ENCODE measurements around the gene PPCDC.

DNA sequence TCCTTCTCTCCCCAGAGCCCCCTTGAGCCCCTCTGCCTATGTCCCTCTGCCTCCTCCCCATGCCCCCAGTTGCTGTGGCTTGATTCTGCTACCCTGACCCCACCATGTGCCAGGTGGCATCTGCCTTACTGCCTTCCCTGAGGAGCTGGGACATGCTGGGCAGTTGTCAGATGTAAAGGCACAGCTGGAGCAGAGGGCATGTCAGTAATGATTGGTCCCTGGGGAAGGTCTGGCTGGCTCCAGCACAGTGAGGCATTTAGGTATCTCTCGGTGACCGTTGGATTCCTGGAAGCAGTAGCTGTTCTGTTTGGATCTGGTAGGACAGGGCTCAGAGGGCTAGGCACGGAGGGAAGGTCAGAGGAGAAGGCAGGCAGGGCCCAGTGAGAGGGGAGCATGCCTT lies 3.5 kb upstream of the PPCDC start:
- TF ChIP-seq, protein P1, sequence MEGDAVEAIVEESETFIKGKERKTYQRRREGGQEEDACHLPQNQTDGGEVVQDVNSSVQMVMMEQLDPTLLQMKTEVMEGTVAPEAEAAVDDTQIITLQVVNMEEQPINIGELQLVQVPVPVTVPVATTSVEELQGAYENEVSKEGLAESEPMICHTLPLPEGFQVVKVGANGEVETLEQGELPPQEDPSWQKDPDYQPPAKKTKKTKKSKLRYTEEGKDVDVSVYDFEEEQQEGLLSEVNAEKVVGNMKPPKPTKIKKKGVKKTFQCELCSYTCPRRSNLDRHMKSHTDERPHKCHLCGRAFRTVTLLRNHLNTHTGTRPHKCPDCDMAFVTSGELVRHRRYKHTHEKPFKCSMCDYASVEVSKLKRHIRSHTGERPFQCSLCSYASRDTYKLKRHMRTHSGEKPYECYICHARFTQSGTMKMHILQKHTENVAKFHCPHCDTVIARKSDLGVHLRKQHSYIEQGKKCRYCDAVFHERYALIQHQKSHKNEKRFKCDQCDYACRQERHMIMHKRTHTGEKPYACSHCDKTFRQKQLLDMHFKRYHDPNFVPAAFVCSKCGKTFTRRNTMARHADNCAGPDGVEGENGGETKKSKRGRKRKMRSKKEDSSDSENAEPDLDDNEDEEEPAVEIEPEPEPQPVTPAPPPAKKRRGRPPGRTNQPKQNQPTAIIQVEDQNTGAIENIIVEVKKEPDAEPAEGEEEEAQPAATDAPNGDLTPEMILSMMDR (conservative IDR thresholded peaks at IDR 0.05 in 1 of 2, IDR thresholded peaks at IDR 0.05 in 1 of 2; ENCODE audit: extremely low read depth in 1 of 2, insufficient read depth in 1 of 2, low read depth in 1 of 2, low read length in 2 of 2) = no peak
- TF ChIP-seq EZH2 (IDR thresholded peaks at IDR 0.05; ENCODE audit: borderline replicate concordance, low read length) = no peak

Data from mammary epithelial cell (primary cell).